Ammon's horn (tissue), 1 donor: Measurements from ENCODE around the gene MRPL51.
"Not testable (repeated sequence)": the region's sequence is repeated elsewhere in the genome, so short reads cannot be mapped to it uniquely, and the experiment has no call there.

Experiments
- DNase-seq: peaks from one replicate; pipeline ENCODE4 v3.0.0-alpha.2; 2016; ENCODE audit warnings: low spot score

Gene MRPL51

DNA sequence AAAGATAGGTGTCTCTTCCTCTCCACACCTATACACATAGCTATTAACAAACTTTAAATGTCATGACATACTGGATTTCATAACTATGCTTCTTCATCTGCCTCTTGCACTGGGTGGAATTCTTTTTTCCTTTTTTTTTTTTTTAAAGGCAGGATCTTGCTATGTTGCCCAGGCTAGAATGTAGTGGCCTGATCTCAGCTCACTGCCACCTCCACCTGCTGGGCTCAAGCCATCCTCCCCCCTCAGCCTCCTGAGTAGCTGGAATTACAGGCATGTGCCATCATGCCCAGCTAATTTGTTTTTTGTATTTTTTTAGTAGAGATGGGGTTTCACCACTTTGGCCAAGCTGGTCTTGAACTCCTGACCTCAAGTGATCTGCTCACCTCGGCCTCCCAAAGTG lies 4.8 kb downstream of the MRPL51 start:
- no peak for DNase-seq

DNA sequence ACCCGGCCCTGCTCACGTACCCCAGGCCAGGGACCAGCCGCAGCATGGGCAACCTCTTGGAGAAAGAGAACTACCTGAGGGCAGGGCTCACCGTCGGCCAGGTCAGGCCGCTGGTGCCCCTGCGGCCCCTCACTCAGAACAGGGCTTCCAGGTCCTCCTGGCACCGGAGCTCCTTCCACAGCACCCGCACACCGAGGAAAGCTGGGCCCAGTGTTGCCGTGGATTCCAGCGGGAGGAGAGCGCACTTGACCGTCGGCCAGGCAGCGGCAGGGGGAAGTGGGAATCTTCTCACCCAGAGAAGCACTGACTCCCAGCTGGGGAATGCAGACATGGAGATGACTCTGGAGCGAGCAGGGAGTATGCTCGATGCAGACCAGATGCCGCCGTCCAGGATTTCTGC lies 14.6 kb downstream of the MRPL51 start:
- no peak for DNase-seq

DNA sequence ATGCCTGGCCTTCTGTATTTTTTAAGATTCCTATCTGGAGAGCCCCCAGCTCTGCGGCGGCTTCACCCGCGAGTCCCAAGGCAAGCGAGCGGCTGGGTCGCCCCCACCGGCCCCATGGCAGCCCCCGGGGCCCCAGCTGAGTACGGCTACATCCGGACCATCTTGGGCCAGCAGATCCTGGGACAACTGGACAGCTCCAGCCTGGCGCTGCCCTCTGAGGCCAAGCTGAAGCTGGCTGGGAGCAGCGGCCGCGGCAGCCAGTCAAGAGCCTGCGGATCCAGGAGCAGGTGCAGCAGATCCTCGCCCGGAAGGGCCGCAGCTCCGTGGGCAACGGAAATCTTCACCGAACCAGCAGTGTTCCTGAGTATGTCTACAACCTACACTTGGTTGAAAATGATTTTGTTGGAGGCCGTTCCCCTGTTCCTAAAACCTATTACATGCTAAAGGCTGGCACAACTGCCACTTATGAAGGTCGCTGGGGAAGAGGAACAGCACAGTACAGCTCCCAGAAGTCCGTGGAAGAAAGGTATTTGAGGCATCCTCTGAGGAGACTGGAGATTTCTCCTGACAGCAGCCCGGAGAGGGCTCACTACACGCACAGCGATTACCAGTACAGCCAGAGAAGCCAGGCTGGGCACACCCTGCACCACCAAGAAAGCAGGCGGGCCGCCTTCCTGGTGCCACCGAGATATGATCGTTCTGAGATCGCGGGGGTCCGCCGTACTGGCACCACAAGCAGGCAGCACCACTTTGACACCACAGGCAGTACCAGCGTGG lies 15.3 kb downstream of the MRPL51 start:
- DNase-seq: not testable (repeated sequence)

DNA sequence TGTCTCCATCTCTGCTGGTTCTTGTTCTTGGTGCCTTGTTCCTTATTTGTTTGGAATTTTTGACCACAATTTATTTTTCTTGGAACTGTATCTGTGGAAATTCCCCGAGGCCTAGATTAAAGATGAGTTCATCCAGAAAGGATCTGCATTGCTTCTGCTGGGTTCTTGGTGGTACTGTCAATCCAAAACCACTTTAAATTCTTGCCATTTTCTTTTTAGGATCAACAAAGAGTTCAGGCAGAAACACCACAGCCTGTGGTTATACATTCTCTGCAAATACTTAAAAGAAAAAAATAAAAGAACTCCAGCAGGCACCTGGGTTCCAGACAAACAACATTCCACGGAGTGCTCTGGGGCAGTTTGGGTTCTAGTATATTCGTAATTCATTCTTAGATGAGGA lies 16.6 kb downstream of the MRPL51 start:
- DNase-seq: no peak

DNA sequence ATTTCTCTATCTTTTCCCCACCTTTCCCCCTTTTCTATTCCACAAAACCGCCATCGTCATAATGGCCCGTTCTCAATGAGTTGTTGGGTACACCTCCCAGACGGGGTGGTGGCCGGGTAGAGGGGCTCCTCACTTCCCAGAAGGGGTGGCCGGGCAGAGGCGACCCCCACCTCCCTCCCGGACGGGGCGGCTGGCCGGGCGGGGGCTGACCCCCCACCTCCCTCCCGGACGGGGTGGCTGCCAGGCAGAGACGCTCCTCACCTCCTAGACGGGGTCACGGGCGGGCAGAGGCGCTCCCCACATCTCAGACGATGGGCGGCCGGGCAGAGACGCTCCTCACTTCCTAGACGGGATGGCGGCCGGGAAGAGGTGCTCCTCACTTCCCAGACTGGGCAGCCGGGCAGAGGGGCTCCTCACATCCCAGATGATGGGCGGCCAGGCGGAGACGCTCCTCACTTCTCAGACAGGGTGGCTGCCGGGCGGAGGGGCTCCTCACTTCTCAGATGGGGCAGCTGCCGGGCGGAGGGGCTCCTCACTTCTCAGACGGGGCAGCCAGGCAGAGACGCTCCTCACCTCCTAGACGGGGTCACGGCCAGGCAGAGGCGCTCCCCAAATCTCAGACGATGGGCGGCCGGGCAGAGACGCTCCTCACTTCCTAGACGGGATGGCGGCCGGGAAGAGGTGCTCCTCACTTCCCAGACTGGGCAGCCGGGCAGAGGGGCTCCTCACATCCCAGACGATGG lies 17.7 kb downstream of the MRPL51 start:
- DNase-seq: not testable (repeated sequence)

DNA sequence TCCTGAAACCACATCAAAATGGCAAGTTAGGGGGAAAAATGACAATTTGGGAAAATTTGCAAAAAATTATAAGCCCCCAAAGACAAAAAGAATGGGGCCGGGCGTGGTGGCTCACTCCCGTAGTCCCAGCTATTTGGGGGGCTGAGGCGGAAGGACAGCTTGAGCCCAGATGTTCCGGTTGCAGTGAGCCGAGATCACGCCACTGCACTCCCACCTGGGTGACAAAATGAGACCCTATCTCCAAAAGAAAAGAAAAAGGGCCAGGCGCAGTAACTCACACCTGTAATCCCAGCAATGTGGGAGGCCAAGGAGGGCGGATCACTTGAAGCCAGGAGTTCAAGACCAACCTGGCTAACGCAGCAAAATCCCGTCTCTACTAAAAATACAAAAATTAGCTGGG lies 20.6 kb downstream of the MRPL51 start:
- DNase-seq: no peak

DNA sequence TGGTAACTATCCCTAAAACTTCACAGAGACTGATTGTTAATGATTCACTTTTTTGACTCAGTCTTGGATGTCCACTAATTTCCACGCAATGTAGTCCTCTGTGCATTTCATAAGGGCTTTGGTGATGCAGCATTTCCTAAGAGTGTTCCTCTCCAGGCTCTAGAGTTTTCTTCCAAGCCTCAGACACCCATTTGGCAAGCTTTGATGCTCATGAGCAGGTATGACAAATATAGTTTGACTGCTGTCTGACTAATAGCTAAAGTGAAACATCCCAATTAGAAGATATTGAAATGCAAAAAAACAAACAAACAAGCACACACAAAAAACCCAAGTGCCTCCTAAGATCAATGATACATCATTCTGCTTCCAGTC lies 21.1 kb downstream of the MRPL51 start:
- DNase-seq: no peak

DNA sequence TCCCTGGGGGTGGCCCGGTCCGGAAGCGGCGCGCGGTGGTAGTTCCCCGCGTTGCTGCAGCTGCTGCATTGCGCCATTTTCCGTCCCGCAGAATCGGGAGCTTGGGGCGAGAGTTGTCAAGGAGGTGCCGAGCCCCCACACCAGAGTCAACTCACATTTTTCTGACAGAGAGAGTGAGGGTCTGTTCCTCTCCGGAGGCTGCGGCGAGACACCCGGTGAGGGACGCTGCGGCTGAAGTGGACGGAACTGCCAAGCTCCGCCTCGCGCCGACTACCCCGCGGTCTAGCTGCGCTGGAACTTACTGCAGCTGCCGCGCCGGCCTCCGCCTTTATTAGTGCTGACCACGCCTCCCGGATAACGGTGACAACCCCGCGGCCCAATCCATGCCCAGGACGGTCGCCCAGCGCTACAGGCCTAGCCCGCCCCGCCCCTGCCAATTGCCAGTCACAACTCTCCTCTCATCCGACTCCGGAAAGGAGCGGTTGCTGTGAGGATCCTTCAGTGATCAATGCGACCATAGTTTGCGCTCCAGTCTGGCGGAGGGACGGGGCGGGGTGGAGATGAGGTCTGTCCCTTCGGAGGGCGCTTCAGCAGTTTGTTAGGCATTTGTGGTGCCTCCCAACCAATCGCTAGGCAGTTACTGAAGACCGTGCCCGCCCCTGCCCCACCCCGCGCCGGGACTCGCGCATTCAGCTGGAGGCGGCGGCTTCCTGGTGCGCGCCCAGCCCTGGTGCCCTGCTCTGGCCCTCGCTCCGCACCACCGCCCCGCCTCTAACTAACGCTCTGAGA lies 22.5 kb downstream of the MRPL51 start, which contains the start of gene VAMP1:
Gene VAMP1, minus strand, starts transcription at position 303 of the 789 bp plus-strand sequence. Its CDS starts 146 bp downstream, at position 157.
- peak; percentile 100 for DNase-seq

DNA sequence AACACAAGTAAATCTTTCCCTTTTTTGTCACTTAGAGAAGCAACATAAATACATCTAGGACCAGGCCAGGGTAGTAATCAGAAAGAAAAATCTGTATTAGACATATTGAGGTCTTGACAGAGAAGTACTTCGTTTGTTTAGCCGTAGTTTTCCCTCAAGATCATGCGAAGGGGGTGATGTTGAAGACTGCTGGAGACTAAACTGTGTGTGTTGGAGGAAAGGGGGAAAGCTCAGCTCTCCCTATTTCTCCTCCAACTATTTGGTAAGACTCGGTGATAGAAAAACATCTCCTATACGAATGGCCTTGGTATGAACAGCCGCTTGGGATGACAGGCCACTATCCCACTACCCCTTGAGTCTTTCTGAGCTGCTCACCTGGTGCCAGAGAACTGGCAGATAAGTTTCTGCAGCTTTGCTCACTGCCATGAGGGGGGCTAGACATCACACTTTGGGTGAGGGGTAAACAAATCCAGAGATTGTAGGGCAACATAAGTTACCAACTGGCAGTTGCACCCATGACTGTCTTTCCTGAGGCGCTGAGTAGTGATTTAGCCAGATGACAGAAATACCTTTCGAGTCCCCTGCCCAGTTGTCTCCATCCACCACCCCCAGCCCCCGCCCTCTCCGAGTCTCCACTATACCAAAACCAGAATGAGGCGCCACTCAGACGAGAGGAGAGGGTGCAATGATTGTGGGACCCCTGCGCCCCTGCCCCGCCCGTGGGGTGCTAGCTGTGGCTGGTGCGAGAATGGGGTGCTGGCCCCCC lies 23.3 kb downstream of the MRPL51 start:
- no peak for DNase-seq

DNA sequence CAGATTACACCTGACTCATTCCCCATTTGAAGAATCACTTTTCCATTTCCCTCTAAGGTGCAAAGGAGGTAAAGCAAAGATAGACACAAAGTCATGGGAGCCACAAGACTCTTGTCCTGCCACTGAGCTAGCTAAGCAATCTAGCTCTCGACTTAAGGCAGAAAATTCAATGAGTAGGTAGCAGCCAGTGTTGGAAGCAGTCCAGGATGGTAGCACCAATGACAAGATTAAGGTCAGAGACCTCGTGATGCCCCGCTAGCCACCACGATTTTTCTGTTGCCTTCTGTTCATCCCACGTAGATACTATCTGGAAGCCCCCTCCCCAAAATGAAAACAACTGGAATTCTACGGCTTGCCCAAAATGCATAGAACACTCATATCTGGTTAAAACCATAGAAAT lies 24.0 kb downstream of the MRPL51 start:
- DNase-seq: no peak

DNA sequence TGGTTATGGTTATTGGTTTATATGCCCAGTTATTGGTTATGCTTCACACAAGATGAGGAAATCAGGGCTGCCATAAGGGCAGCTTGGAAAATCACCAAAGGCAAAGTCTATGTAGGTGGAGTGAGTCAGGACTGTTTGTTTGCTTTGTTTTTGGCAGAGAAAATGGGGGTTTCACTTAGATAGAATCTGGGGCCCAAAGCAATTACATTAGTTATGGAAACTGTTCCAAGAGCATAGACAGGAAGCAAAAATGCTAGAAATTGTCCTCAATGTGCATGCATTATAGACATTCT lies 24.8 kb downstream of the MRPL51 start:
- no peak for DNase-seq

DNA sequence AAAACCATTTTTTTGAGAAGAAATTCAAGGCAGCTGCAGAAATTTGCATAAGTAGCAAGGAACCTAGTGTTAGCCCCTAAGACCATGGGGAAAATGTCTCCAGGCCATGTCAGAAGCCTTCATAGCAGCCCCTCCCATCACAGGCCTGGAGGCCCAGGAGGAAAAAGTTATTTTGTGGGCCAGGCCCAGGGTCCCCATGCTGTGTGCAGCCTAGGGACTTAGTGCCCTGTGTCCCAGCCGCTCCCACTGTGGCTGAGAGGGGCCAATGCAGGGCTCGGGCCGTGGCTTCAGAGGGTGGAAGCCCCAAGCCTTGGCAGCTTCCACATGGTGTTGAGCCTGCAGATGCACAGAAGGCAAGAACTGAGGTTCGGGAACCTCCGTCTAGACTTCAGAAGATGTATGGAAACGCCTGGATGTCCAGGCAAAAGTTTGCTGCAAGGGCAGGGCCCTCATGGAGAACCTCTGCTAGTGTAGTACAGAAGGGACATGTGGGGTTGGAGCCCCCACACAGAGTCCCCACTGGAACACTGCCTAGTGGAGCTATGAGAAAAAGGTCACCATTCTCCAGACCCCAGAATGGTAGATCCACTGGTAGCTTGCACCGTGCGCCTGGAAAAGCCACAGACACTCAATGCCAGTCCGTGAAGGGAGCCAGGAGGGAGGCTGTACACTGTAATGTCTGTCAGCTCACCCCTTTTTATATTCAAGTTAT lies 25.3 kb downstream of the MRPL51 start:
- not testable (repeated sequence) for DNase-seq

DNA sequence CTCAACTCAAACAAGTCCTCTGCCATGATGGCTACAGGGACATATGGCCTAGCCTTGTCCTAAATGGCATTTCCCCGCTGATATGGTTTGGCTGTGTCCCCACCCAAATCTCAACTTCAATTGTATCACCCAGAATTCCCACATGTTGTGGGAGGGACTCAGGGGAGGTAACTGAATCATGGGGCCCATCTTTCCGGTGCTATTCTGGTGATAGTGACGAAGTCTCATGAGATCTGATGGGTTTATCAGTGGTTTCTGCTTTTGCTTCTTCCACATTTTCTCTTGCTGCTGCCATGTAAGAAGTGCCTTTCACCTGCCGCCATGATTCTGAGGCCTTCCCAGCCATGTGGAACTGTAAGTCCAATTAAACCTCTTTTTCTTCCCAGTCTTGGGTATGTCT lies 26.3 kb downstream of the MRPL51 start:
- DNase-seq: not testable (repeated sequence)

DNA sequence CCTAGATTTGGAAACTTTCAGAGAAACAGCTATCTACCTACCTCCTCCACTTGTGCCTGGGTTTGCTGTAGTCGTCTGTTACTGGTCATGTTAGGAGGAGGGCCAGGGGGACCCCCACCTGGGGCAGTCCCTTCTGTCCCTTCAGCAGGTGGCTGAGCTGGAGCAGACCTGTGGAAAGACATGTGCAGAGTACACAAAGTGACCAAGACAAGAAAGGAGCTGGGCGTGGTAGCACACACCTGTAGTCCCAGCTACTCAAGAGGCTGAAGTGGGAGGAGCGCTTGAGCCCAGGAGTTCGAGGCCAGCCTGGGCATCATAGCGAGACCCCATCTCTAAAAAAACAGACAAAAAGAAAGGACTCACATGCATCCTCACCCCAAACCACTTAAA lies 26.9 kb downstream of the MRPL51 start:
- DNase-seq: no peak

DNA sequence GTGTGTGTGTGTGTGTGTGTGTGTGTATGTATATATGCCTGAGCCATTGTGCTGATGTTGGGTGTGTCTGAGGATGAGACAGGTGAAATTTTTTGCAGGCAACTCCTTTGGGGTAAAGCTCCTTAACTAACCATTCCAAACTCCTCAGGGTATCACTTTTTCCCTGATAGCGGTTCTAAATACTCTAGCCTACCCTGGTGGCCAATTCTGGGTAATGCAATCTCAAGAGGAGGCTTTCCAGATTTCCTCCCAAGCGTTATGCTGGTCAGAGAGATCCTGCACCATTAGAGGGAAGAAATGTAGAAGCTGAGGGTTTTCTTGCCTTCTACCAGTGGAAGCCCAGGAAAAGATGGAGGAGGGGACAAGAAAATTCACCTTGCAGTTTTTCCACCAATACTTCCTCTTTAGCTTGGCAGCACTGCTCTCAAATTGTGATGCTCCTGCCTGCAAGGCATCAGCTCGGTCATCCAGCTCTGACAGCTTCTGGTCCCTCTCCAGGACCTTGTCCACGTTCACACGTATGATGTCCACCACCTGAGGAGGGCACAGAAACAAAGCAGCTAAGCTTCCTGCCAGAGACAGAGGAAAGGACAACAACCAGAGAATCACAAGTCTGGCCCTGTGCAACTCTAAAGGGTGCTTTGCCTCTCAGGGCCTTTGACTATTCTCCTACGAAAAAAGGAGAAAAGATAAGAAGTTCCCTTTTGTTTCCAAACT lies 27.4 kb downstream of the MRPL51 start:
- peak; percentile 69 for DNase-seq

DNA sequence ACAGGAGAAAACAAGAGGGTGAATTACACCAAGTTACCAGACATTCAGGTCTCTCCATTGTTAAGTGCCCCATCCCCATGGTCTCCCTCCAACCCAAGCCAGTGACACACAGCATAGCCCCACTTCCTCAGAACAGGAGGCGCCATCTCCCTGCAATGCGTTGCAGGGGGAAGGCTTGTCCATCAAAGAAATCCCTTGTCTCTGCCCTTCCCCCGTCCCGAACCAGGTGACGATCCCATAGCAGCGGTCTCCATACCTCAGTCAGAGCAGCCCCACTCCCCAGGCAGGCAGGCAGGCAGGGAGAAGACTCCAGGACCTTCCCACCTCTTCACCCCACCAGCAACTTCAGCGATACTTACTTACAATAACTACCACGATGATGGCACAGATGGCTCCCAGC lies 28.5 kb downstream of the MRPL51 start:
- no peak for DNase-seq

DNA sequence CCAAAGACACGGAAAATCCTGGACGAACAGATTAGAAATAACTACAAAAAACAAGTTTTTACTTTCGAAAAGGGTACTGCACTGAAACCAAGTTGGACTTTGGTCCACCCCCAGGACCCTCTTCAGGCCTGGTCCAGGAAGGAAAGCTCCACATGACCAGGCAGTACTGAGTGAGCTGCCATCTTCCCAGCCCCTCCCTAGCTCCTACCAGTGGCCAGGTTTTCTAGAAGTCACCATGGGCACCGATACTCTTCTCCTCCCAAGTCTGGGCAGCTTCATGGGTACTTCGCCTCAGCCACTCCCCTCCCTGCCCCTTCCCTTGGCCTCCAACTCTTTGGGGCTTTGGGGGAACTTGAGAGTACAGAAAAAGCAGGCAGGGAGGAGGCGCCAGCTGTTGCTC lies 29.2 kb downstream of the MRPL51 start:
- no peak for DNase-seq

DNA sequence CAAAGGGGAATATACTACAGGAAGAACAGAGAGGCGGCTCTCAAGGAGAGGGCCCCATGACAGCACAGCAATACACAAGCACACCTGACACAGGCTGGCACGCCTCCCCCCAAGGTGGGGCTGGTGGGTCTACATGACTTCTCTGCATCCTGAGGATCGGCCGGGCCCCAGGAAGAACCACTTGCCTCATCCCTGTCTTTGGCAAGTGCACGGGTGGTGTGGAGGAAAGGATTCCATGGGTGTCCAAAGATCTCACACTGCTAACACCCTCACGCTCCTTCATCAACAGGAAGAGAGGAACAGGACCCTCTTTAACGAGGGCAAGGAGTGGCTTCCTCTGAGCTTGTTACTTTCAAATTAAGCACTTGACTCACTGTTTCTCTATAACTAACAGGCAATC lies 29.8 kb downstream of the MRPL51 start:
- no peak for DNase-seq

DNA sequence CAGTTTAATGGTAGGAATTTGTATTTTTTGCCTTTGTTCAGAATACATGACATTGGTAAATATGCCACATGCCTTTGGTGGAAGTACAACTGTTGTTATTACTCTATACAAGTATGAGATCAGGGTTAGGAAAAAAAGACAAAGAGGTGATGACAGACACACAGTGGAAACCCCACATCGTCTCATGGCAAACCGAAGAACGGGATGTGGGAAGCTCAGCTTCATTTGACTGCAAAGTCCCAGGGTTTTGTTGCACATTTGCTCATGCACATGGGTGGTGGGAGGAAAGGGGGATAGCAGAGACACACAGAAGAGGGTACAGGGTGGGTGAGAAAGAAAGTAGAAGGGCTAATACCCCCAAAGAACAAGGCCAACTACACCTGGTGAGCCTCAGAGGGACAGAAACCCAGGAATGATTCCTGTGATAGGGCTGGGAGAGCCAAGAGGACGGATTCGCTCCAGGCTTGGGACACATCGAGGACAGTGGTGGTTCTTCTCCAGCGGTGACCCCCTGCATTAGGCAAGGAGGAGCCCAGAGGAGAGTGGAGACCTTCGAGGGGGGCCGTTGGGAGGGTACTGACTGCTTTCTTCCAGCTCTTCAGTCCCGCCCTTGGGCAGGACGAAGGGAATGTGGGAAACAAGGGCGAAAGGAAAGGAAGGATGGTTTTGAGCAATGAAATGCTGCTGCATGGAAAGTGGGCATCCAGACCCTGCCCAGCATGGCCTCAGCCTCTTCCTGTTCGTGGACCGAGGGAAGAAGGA lies 30.6 kb downstream of the MRPL51 start:
- DNase-seq: no peak
